GM23338 (cell line): Measurements from ENCODE around the gene EHMT2.
"Not testable (repeated sequence)": the region's sequence is repeated elsewhere in the genome, so short reads cannot be mapped to it uniquely, and the experiment has no call there.

Experiments used
- CREB1 ChIP-seq: fragments of 250-450 bp; sonication (Bioruptor Pico); IDR thresholded peaks from 2 replicates; pipeline ENCODE4 v1.5.0; 2020; ENCODE audit warnings: low read depth, mild to moderate bottlenecking, moderate library complexity
- CTCF ChIP-seq, 2 experiments: fragments of 200-600 bp in 1 of 2; sonication (generic) in 1 of 2; conservative IDR thresholded peaks; 2 replicates each; pipeline versions ENCODE4 v1.5.1 to v1.6.1; 2016 to 2017; ENCODE audit warnings: antibody characterized with exemption in 2 of 2, low read depth in 2 of 2, mild to moderate bottlenecking in 2 of 2, moderate library complexity in 1 of 2
- EZH2 ChIP-seq: fragments of 200-600 bp; sonication (generic); IDR thresholded peaks from one replicate; pipeline ENCODE4 v1.8.0; 2017; ENCODE audit warnings: antibody characterized with exemption, mild to moderate bottlenecking, low read depth; ENCODE audit not compliant: unreplicated experiment
- JUNB ChIP-seq: IDR thresholded peaks from one replicate; pipeline ENCODE4 v1.6.1; 2016; ENCODE audit warnings: antibody characterized with exemption; ENCODE audit not compliant: unreplicated experiment
- NANOG ChIP-seq: IDR thresholded peaks from 2 replicates; pipeline ENCODE4 v1.6.1; 2016; ENCODE audit warnings: antibody characterized with exemption, borderline replicate concordance
- POLR2AphosphoS5 ChIP-seq: IDR thresholded peaks from 2 replicates; pipeline ENCODE4 v1.6.1; 2016; ENCODE audit warnings: antibody characterized with exemption, low read depth
- REST ChIP-seq: IDR thresholded peaks from one replicate; pipeline ENCODE4 v1.6.1; 2018; ENCODE audit warnings: antibody characterized with exemption; ENCODE audit not compliant: unreplicated experiment

- not testable (repeated sequence) for TF ChIP-seq CTCF (conservative IDR thresholded peaks at IDR 0.05; ENCODE audit: low read depth in 2 of 2); CREB1 (CRISPR knock-in tag); REST; POLR2AphosphoS5; NANOG; JUNB; EZH2
Measured at GRCh38 chr6:31932137-31932536, 34.6 kb upstream of the EHMT2 start.
